ENCODE measurements around the gene PAPLN.

PAPLN gene

DNA sequence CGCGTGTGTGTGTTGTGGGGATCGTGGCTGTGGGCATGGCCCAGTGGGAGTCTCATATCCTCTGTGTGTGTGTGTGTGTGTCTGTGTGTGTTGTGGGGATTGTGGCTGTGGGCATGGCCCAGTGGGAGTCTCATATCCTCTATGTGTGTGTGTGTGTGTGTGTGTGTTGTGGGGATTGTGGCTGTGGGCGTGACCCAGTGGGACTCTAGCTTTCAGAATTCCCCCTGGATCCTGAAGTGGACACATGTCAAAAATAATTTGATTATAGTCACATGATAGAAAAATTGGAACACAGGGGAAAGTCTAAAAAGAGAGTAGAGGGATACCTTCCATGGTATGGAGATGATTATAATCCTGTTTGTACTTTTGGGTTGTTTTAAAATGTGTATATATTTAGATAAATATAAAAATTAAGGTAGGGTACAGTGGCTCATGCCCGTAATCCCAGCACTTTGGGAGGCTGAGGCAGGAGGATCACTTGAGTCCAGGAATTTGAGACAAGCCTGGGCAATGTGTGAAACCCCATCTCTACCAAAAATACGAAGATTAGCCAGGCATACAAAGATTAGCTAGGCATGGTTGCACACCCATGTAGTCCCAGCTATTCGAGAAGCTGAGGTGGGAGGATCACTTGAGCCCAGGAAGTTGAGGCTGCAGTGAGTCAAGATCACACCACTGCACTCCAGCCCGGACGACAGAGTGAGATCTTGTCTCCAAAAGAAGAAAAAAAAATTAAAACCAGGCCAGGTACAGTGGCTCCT, 11.0 kb downstream of the PAPLN start:
- no peak for DNase-seq

DNA sequence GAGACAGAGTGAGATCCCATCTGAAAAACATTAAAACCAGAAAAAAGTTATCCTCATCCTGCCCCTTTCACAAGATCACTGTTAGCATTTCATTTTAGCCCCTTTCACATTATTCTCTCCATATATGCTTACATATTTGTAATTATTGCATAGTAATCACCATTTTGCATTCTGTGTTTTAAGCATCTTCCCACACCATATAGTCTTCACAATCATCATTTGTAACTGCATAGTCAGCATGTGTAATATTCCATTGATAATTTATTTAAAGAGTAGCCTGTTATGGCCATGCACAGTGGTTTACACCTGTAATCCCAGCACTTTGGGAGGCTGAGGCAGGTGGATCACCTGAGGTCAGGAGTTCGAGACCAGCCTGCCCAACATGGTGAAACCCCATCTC, 11.8 kb downstream of the PAPLN start:
- DNase-seq, result no peak

DNA sequence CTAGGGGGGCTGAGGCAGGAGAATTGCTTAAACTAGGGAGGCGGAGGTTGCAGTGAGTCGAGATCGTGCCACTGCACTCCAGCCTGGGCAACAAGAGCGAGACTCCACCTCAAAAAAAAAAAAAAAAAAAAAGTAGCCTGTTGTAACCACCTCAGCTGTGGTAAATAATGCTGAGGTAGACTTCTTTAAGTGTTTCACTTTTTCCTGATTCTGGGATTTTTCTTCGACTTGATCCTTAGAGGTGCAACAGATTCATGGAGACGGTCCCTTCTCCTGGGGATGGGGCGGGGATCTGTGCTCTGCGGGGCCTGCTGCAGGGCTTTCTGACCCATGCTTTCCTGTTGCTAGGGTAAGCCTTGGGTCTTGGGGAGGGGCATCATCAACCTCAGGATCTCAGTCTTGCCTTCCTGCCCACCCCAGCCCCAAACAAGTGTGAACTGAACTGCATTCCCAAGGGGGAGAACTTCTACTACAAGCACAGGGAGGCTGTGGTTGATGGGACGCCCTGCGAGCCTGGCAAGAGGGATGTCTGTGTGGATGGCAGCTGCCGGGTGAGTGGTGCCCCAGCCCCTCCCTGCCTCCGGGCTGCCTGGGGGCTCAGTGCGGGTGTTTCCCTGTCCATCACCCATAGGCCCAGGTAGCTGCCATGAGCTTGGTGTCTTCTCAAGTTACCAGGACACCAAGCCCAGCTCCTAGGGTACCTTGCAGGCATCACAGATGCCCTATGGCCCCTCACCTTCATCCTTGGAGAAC, 12.4 kb downstream of the PAPLN start:
- no peak for DNase-seq

DNA sequence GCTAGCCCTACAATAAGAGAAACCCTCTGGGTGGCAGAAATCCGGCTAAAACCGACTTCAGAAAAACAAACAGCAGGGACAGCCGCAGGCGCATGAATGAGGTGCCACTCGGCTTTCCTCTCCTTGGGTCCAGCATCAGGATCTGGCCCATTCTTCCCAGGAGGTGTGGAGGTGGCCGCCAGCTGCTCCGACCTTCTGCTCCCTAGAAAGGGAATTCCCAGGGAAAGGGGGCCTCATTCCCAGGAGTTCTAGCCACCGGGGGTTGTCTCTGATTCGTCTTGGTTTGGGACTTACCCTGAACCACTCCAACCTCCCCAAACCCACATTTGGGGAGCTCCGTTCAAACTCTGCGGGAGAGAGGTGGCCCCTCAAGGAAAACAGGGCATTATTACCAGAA, 13.0 kb downstream of the PAPLN start:
- DNase-seq, result no peak

GRCh38 chr14:73250781-73251500, 13.6 kb downstream of the PAPLN start:
- DNase-seq, result no peak

DNA sequence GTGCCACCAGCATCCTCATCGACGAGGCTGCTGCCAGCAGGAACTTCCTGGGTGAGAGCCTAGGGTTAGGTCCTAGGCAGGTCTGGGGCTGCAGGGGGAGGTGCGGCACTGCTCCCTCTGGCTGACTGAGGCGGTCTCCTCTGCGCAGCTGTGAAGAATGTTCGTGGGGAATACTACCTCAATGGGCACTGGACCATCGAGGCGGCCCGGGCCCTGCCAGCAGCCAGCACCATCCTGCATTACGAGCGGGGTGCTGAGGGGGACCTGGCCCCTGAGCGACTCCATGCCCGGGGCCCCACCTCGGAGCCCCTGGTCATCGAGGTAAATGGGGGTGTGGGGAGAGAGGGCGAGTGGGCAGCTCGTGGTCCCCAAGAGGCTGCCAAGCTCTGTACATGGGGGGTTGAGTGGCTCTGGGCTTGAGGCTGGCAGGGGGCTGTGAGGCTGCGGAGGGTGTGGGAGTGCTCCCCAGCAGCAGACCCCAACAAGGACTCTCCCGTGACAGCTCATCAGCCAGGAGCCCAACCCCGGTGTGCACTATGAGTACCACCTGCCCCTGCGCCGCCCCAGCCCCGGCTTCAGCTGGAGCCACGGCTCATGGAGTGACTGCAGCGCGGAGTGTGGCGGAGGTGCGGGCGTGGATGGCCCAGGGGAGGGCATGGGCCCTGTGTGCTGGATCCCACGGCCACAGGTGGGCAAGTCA, 14.4 kb downstream of the PAPLN start:
- no peak for DNase-seq

GRCh38 chr14:73252491-73253322, 15.4 kb downstream of the PAPLN start:
- no peak for DNase-seq

- DNase-seq, result no peak
These were observed 16.0 kb downstream of the PAPLN start for GRCh38 chr14:73253323-73253610.

DNA sequence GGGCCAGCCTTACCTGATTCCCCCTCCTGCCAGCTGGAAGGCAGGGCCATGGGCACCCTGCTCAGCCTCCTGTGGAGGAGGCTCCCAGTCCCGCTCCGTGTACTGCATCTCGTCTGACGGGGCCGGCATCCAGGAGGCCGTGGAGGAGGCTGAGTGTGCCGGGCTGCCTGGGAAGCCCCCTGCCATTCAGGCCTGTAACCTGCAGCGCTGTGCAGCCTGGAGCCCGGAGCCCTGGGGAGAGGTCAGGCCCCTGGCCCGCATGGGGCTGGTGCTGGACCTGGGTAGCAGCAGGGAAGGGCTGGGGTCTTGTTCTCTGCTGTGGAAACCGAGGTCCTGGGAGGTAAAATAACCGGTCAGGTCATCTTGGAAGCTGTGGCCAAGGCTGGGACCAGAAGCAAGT, 16.4 kb downstream of the PAPLN start:
- DNase-seq, result no peak

DNA sequence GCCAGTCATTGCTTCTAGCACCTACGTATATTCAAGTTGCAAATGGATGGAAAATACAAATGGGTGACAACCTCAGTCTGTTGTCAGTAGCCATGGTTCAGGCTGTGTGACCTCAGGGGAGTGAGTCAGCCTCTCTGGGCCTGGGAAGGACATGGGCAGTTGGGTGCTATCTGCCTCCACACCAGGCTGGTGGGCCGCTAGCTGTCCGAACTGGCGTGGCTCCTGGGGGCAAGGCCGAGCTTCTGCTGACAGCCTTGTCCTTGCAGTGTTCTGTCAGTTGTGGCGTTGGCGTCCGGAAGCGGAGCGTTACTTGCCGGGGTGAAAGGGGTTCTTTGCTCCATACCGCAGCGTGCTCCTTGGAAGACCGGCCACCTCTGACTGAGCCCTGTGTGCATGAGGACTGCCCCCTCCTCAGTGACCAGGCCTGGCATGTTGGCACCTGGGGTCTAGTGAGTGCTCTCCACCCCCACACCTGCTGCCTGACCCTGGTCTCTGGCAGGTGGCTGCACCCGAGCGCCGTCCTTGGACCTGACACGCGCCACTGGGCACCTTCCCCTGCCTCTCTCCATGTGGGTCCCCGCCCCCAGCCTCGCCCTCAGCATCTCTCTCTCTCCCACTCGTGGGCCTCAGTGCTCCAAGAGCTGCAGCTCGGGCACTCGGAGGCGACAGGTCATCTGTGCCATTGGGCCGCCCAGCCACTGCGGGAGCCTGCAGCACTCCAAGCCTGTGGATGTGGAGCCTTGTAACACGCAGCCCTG, 17.1 kb downstream of the PAPLN start:
- no peak for DNase-seq

GRCh38 chr14:73255005-73255400, 17.7 kb downstream of the PAPLN start:
- DNase-seq, result no peak

GRCh38 chr14:73255693-73256225, 18.5 kb downstream of the PAPLN start:
- DNase-seq, result no peak

- DNase-seq, result no peak
These were observed 20.8 kb downstream of the PAPLN start for GRCh38 chr14:73258076-73258475.

DNA sequence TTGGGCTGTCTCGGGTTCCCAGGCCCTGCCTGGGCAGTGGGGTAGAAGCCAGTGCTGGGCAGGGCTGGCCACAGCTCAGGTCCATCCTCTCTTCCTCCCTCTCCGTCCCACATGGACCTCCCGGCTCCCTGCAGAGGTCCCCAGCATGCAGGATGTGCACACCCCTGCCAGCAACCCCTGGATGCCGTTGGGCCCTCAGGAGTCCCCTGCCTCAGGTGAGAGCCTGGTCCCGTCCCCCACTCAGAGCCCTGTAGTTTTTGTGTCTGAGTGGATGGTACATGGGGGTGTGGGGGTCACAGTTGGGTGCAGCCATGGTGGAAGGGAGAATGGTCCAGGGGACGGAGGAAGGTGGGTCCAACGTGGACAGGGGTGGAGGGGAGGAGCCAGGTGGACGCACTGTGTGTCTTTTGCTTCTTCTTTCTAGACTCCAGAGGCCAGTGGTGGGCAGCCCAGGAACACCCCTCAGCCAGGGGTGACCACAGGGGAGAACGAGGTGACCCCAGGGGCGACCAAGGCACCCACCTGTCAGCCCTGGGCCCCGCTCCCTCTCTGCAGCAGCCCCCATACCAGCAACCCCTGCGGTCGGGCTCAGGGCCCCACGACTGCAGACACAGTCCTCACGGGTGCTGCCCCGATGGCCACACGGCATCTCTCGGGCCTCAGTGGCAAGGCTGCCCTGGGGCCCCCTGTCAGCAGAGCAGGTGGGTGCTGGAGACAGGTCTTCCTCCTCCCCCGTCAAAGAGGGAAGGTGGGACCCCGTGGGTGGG, 21.7 kb downstream of the PAPLN start:
- no peak for DNase-seq

DNA sequence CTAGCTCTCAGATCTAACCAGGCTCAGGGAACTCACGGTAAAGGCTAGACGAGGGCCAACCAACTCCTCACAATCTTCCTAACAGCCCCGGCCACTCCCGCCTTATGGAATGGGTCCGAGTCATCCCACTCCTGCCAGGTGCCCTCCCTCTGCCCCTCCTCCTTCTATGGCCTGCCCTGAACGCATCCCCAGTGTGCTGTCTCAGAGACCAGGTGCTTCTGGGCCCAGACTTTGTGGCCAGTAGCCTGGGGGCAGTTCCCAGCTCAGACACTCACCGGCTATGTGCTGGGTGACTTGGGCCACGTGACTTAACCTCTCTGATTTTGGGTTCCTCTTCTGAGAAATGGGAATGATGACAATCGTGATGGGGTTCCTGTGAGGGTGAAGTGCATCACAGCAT, 22.5 kb downstream of the PAPLN start:
- DNase-seq, result no peak

GRCh38 chr14:73260574-73260973, 23.3 kb downstream of the PAPLN start:
- DNase-seq, result no peak

- no peak for DNase-seq
These were observed 23.8 kb downstream of the PAPLN start for GRCh38 chr14:73261075-73261474.

DNA sequence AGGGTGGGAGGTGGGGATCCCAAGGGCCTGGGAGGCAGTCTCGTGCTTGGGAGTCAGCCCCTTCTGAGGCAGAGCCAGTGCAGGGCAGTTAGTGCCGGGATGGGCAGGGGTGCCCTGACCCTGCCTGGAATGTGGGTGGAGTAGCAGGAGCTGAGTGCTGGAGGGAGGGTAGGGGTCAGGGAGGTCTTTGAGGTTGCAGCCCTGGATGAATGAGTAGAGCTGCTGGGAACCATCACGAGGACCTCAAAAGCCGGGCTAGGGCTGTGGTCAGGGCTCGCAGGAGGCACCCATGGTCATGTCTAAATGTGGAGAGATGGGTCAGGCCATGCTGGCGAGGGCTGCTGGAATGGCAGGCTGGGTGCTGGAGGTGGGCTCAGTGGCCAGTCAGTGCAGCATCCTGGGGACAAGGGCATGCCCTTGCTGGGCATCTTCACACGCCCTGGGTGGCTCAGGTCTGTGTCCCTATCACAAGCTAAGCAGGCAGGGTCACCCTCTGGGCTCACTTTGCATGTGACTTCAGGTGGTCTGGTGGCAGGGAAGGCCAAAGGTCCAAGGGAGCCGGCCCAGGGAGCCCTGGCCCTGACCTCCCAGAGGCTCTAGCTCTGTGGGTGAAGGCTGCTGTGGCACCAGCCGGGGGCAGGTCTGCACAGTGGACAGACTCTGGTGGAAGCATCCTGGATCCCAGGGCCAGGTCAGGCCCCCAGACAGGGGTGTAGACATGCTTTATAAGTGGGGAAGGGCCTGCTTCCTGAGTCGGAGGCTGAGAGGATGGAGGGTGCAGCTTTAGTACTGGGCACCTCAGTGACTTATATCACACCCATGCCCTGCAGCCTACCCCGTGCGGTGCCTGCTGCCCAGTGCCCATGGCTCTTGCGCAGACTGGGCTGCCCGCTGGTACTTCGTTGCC, 24.5 kb downstream of the PAPLN start:
- DNase-seq, result no peak

- no peak for DNase-seq
These were observed 25.3 kb downstream of the PAPLN start for GRCh38 chr14:73262427-73263183.
